T follicular helper cell (primary cell): Measurements from ENCODE around the gene CMSS1.

Experiments
- DNase-seq: peaks from one replicate; pipeline ENCODE4 v3.0.0-alpha.2; 2020; ENCODE audit warnings: low read depth
- total RNA-seq, 2 experiments: gene quantifications; one replicate each; lab custom pipeline; 2026; lab: John Stamatoyannopoulos, UW

Gene CMSS1
- 24.5 to 84.1 reads per million in 2 experiments for total RNA-seq

DNA sequence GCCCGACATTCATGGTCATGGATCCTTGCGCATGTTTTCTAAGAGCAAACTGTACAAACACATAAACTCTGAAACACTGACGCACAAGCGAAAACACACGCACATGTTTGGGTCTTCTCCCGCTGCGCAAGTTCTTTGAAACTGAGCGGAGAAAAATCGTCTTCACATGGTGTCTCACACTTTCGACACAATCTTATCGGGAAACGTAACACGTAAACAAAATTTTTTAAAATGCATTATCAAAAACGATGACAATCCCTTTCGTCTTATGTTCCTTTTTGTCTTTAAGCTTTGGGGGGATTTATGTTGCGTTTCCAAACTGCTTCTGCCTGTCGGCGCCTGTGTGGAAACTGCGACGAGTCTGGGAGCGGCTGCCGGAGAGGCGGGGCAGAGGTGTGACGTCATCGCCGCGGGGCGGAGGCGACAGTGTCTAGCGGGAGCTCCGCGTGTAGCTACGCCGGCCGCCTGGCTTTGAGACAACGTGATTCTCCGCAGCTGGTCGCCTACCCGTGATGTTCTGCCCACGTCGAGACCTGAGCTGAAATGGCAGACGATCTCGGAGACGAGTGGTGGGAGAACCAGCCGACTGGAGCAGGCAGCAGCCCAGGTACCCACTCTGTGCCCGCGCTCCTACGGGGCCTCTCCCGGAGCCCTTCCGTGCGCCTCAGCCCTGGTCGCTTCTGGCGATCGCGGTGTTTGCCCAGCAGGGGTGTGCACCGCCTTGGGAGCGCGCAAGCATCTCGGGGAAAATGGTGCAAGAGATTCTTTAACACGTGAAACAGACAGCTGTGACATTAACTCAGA is at the start of gene CMSS1:
CMSS1 (plus strand) TSS at position 426 of the 804 bp plus-strand sequence.
- peak; percentile 93 for DNase-seq

- no peak for DNase-seq
Observed at GRCh38 chr3:99768126-99768525, 49.5 kb upstream of the CMSS1 start.

- DNase-seq: no peak
Observed at GRCh38 chr3:99768808-99769501, 48.7 kb upstream of the CMSS1 start.

DNA sequence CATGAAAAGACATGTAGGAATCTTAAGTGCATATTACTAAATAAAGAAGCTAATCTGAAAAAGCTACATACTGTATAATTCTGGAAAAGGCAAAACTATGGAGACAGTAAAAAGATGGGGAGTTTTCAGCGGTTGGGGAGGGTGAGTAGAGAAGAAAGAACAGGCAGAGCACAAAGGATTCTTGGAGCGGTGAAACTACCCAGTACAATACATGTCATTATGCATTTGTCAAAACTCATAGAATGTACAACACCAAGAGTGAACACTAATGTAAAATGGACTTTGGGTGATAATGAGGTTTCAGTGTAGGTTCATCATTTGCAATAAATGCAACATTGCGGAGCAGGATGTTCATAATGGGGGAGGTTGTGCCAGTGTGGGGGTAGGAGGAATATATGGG is 45.5 kb upstream of the CMSS1 start:
- DNase-seq: no peak

DNA sequence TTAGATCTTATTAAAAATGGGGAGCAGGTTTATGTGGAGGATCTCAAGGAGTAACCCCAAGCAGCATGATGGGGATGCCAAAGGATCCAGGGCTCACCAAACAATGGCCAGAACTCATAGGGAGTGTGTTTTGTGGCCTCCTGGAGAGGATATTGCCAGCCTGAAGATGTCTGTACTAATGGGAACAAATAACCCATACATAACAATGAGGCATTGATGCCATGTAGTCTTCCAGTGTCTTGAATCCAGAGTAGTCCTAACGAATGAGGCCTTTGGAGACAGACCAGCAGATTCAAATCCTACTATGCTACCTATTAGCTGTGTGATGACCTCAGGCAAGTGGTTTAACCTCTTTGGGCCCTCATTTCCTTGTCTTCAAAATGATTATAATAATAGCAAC is 45.0 kb upstream of the CMSS1 start:
- DNase-seq: no peak

- no peak for DNase-seq
Observed at GRCh38 chr3:99774467-99774866, 43.2 kb upstream of the CMSS1 start.

GRCh38 chr3:99776516-99777209 is 41.0 kb upstream of the CMSS1 start:
- DNase-seq: no peak

GRCh38 chr3:99777210-99777549 is 40.5 kb upstream of the CMSS1 start:
- DNase-seq: no peak

DNA sequence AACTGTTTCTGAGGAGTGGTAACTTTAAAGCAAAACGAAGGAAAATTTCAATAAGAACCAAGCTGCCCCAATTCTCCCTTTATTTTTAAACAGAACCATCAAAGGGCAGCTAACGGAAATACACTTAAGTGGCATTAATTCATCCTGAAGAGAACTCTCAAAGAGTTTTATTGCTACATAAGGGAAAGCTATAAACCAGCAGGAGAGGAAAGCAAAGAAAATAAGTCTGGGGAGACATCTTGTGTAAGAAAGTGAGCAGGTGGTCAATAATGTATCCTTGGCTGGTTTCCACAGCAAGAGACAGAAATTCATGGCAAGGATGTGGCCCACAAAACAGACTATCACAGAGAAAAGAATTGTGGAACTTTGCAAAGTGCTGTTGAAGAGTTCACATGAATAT is 40.0 kb upstream of the CMSS1 start:
- DNase-seq: no peak

- DNase-seq: no peak
Observed at GRCh38 chr3:99780749-99781148, 36.9 kb upstream of the CMSS1 start.

DNA sequence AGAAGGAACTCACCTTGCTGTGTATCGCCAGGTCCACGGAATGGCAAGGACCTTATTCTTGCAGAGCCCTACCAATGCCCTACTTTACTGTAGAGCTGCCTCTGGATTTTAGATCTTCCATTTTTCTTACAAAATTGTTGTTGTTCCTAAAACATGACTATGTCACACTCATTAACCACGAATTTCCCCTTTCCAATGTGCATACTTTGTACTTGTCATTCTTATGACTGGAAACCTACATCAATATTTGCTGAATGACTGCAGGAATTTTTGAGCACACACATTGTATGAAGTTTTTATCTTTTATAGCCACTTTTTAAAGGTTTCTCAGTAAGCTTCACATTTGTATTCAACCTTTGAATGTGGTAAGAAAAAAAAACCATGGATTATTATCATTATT is 35.9 kb upstream of the CMSS1 start:
- DNase-seq: no peak

DNA sequence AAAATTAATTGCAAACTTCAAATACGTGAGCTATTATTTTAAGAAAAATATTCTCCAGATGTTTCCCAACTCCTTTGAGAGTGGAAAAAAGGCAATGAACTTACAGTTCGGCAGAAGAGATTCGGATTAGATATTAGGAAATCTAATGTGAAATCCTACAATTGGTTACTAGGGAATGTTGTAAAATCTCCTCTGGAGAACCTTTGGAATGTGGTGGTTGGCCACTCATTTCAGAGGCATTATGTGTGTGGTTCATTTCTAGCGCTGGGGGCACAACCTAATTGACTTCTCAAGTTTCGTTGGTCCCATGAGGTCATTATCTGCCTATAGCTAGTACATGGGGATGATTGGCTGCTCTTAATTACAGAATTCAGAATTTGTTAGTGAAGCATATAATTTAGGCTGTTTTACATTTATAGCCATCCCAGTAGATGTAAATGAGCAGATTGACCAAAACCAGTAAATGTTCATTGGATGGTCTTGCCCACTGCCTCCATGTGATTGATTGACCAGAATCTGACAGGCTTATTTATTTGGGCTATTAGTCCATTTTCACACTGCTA is 34.6 kb upstream of the CMSS1 start:
- DNase-seq: no peak

DNA sequence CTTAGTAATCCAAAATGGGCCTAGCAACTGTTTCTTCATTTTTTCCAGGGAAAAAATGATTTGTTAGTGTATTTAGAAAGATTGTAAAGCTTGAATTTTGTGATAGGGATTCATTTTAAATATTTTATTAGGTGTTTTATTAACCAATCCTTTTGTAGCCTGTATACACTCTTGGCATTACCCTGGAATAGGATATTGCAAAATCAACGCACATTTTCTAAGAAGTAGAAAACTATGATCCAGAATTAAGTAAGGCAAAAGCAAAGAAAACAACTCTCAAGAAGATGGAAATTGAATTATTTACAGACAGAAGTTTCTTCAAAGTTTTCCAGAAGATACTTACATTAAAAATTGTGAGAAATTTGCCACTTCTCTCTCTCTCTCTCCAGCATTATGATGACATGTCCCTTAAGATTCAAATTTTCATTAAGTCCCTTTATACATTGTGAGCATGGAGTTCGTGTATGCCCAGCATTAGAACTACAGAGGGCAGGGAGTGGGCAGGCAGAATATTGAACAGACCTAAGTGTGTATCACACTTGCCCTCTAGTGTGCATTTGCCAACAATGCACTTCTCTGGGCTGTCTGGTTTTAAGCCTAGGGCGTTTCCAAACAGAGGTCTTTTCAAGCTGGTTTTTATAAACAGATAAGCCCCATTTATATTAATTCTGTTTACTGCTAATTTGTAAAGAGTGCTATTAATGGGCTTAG is 28.5 kb upstream of the CMSS1 start:
- no peak for DNase-seq

- no peak for DNase-seq
Observed at GRCh38 chr3:99794485-99794884, 23.2 kb upstream of the CMSS1 start.

DNA sequence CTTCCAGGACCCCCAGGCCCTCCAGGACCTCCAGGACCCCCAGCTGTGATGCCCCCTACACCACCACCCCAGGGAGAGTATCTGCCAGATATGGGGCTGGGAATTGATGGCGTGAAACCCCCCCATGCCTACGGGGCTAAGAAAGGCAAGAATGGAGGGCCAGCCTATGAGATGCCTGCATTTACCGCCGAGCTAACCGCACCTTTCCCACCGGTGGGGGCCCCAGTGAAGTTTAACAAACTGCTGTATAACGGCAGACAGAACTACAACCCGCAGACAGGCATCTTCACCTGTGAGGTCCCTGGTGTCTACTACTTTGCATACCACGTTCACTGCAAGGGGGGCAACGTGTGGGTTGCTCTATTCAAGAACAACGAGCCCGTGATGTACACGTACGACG is 22.1 kb upstream of the CMSS1 start:
- no peak for DNase-seq

- no peak for DNase-seq
Observed at GRCh38 chr3:99799422-99799821, 18.2 kb upstream of the CMSS1 start.

- no peak for DNase-seq
Observed at GRCh38 chr3:99803297-99803696, 14.4 kb upstream of the CMSS1 start.

GRCh38 chr3:99805160-99805559 is 12.5 kb upstream of the CMSS1 start:
- DNase-seq: no peak

GRCh38 chr3:99808163-99808794 is 9.4 kb upstream of the CMSS1 start:
- peak; percentile 15 for DNase-seq

GRCh38 chr3:99809565-99809964 is 8.1 kb upstream of the CMSS1 start:
- DNase-seq: no peak

DNA sequence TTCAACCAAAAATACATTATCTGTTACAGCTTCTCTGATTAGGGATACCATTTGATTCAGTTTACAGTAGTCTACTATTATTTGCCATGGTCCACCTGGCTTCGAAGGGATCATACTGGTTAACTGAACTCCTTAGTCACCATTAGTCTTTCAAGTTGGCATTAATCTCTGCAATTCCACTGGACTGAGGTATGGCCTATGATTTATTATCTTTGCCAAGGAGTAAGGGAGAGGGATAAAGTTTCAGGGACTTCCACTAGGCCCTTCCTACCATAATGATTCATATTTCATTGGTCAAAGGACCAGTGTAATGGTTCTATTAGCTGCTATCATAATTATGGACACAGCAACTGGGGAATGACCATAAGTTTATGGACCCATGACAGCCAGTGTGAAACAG is 7.3 kb upstream of the CMSS1 start:
- DNase-seq: no peak

DNA sequence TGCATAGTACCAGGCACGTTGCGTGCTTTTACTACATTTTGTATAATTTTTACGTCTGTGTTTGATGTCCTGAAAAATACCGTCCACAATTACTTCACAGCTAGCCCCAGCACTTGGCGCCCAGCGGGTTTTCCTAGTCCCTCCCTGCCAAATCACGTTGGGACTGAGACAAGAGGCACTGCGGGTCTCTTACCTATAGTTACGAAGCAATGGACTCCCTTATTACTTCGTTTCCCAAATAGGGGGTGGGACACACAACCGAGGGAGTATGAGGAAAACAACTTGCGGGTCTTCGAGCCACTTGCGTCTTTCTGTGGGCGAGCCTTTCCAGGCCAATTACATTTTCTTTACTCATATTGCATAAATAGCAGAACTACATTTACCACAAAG is 620 bp upstream of the CMSS1 start:
- no peak for DNase-seq
